CD4-positive, alpha-beta T cell (primary cell): ENCODE measurements around the gene VAMP4. TPM values are rescaled to one million over a fixed set of nuclear protein-coding genes. Genes with fewer than 3 reads are reported as not detected.

ENCODE experiments used
- ATAC-seq: fragments of 200-7000 bp; cut with Tn5 transposase; one replicate; pipeline ENCODE4 v1.10.0; 2022; ENCODE audit warnings: mild to moderate bottlenecking; ENCODE audit not compliant: poor library complexity
- CTCF ChIA-PET: fragments of 350-600 bp; sonication (Branson Sonifier 250); formaldehyde crosslinking; loops from one replicate; lab custom pipeline; 2021; ENCODE audit warnings: antibody characterized with exemption, inconsistent platforms; lab: Charles Lee
- POLR2A ChIA-PET: fragments of 350-600 bp; sonication (Branson Sonifier 250); formaldehyde crosslinking; loops from one replicate; lab custom pipeline; 2021; ENCODE audit warnings: antibody characterized with exemption, inconsistent platforms; lab: Charles Lee
- DNase-seq, 14 experiments: peaks; one replicate each; pipeline ENCODE4 v3.0.0-alpha.2; 2013 to 2020; ENCODE audit warnings: mixed read lengths in 2 of 14
- H3K27ac ChIP-seq, 2 donors: one replicate each; pipeline versions ENCODE4 v1.5.1 to v1.7.0; 2013; ENCODE audit warnings: low read length in 2 of 2, low read depth in 1 of 2, mild to moderate bottlenecking in 1 of 2
- H3K27me3 ChIP-seq, 2 experiments: 1 replicate in 1 of 2; 2 replicates in 1 of 2; pipeline versions ENCODE4 v1.6.1 to v1.7.0; 2013; ENCODE audit warnings: low read length in 2 of 2, control low read depth in 1 of 2, mild to moderate bottlenecking in 1 of 2, moderate library complexity in 1 of 2; ENCODE audit not compliant: insufficient read depth in 2 of 2, control insufficient read depth in 1 of 2
- H3K36me3 ChIP-seq: one replicate; pipeline ENCODE4 v1.6.1; 2013; ENCODE audit warnings: low read length, control low read depth; ENCODE audit not compliant: insufficient read depth
- H3K4me1 ChIP-seq: one replicate; pipeline ENCODE4 v1.6.1; 2013; ENCODE audit warnings: low read length, control low read depth; ENCODE audit not compliant: insufficient read depth
- H3K4me3 ChIP-seq: one replicate; pipeline ENCODE4 v1.5.1; 2013; ENCODE audit warnings: mild to moderate bottlenecking, low read length, moderate library complexity
- H3K9me3 ChIP-seq, 2 experiments: 1 replicate in 1 of 2; 2 replicates in 1 of 2; pipeline versions ENCODE4 v1.6.1 to v1.7.0; 2013; ENCODE audit warnings: low read length in 2 of 2, mild to moderate bottlenecking in 2 of 2, control low read depth in 1 of 2, moderate library complexity in 1 of 2; ENCODE audit not compliant: control insufficient read depth in 1 of 2, insufficient read depth in 1 of 2
- H3K27ac Mint-ChIP-seq: one replicate; pipeline ENCODE4 v1.8.0; 2020; ENCODE audit warnings: mixed read lengths
- H3K27me3 Mint-ChIP-seq: one replicate; pipeline ENCODE4 v1.8.0; 2021; ENCODE audit warnings: mixed read lengths
- H3K36me3 Mint-ChIP-seq: one replicate; pipeline ENCODE4 v1.8.0; 2021; ENCODE audit warnings: low read depth, mixed read lengths
- H3K4me1 Mint-ChIP-seq: one replicate; pipeline ENCODE4 v1.8.0; 2021; ENCODE audit warnings: low read depth, mixed read lengths
- H3K4me3 Mint-ChIP-seq: one replicate; pipeline ENCODE4 v1.8.0; 2020; ENCODE audit warnings: mild to moderate bottlenecking, mixed read lengths
- H3K9me3 Mint-ChIP-seq: one replicate; pipeline ENCODE4 v1.8.0; 2020; ENCODE audit warnings: mixed read lengths
- CTCF ChIP-seq: fragments of 200-600 bp; IDR thresholded peaks from one replicate; pipeline ENCODE4 v1.8.0; 2022; ENCODE audit warnings: antibody characterized with exemption, mild to moderate bottlenecking
- intact Hi-C, 2 experiments: fragments of 100-400 bp; cut with DNase I in 1 of 2; cut with micrococcal nuclease in 1 of 2; formaldehyde crosslinking; loops; one replicate each; pipeline versions ENCODE4 v1.15.1 to v1.9.0; 2023 to 2025; cut with DNase I, micrococcal nuclease
- total RNA-seq, 174 experiments: library from RNA in 2 of 174; stranded (reverse) in 2 of 174; gene quantifications; one replicate each; pipeline ENCODE4 v1.2.3 and lab custom pipeline; 2021 to 2026

Gene VAMP4
- total RNA-seq, 2 experiments from 2014 or later, result 8.1 to 12.1 TPM

GRCh38 chr1:171653796-171654195 is 88.1 kb downstream of the VAMP4 start:
- Mint-ChIP-seq H3K9me3 (no peaks in the 10 kb centered on the region), H3K4me1 (peaks cover 11% of the 10 kb centered on the region), H3K36me3 (no peaks in the 10 kb centered on the region), H3K27me3 (peaks cover 24% of the 10 kb centered on the region), H3K4me3 (no peak overlapping the region), H3K27ac (no peak overlapping the region)
- Histone ChIP-seq H3K36me3 (no peaks in the 10 kb centered on the region), H3K9me3 (no peaks in the 10 kb centered on the region), H3K27me3 (peaks cover 10 to 12% of the 10 kb centered on the region in 2 experiments), H3K27ac (no peak overlapping the region), H3K4me1 (peaks cover 10% of the 10 kb centered on the region), H3K4me3 (no peak overlapping the region)
- intact Hi-C loops, result no loop called here
- CTCF ChIA-PET, result no interaction called here
- DNase-seq, result no peak
- TF ChIP-seq CTCF, result no peak
- no peak for ATAC-seq
- POLR2A ChIA-PET, result no interaction called here

GRCh38 chr1:171652234-171652822 is 89.5 kb downstream of the VAMP4 start, which contains the start of gene MYOC:
Gene MYOC (minus strand): TSS chr1:171652688. CDS start chr1:171652611, 77 bp downstream.
- POLR2A ChIA-PET, result no interaction called here
- Histone ChIP-seq H3K36me3 (no peaks in the 10 kb centered on the region), H3K27me3 (peaks cover 10 to 12% of the 10 kb centered on the region in 2 experiments), H3K4me1 (peaks cover 10% of the 10 kb centered on the region), H3K27ac (no peak within 1 kb of the TSS), H3K4me3 (no peak within 1 kb of the TSS), H3K9me3 (no peaks in the 10 kb centered on the region)
- intact Hi-C loops, result no loop called here
- no peak for TF ChIP-seq CTCF
- H3K27me3 Mint-ChIP-seq, result peaks cover 24% of the 10 kb centered on the region
- no peaks in the 10 kb centered on the region for H3K36me3 Mint-ChIP-seq
- no peak for DNase-seq
- CTCF ChIA-PET, result no interaction called here
- H3K9me3 Mint-ChIP-seq, result no peaks in the 10 kb centered on the region
- H3K4me3 Mint-ChIP-seq, result no peak within 1 kb of the TSS
- no peak within 1 kb of the TSS for H3K27ac Mint-ChIP-seq
- peaks cover 11% of the 10 kb centered on the region for H3K4me1 Mint-ChIP-seq
- no peak for ATAC-seq

Other genes starting within 250 kb of the VAMP4 start
- gene MYOCOS, start 119.8 kb downstream of the VAMP4 start, total RNA-seq, result under 1 TPM in 1 of 2 experiments, not detected in 1; 0.14 TPM
- not detected for gene MYOC, start 89.4 kb downstream of the VAMP4 start, total RNA-seq
- gene METTL13, start 39.6 kb upstream of the VAMP4 start, total RNA-seq, result 1 to 10 TPM; 6.5 to 7.9 TPM
- gene DNM3, start 99.4 kb upstream of the VAMP4 start, total RNA-seq, result 1 to 10 TPM; 1.6 to 1.8 TPM